H1 (cell line): ENCODE results near the gene RAB44.

Source experiments
- NRF1 ChIP-seq: IDR thresholded peaks from 2 replicates; pipeline ENCODE4 v1.6.1; 2011; ENCODE audit warnings: mild to moderate bottlenecking, low read depth, low read length, improper control_type of control experiment
- SUZ12 ChIP-seq: fragments of 200-600 bp; sonication (generic); IDR thresholded peaks from 2 replicates; pipeline ENCODE4 v1.6.1; 2012; ENCODE audit warnings: mild to moderate bottlenecking, inconsistent platforms, low read length, moderate library complexity, mixed read lengths
- YY1 ChIP-seq: IDR thresholded peaks from 2 replicates; pipeline ENCODE4 v1.6.1; 2011; ENCODE audit warnings: low read depth, mild to moderate bottlenecking, low read length
- TF ChIP-seq, protein P1 (sequence below), 3 experiments: IDR thresholded peaks; 1 replicate in 2 of 3; 2 replicates in 1 of 3; pipeline versions ENCODE4 v1.5.1 to v1.6.1; 2011; ENCODE audit warnings: low read length in 3 of 3, mild to moderate bottlenecking in 3 of 3, inconsistent platforms in 2 of 3, low read depth in 1 of 3, moderate library complexity in 1 of 3; ENCODE audit not compliant: insufficient read depth in 1 of 3; ENCODE audit errors: control extremely low read depth in 1 of 3
- TF ChIP-seq, protein P2 (sequence below): IDR thresholded peaks from 2 replicates; pipeline ENCODE4 v1.6.1; 2011; ENCODE audit warnings: low read depth, mild to moderate bottlenecking, low read length; ENCODE audit not compliant: insufficient read depth

DNA sequence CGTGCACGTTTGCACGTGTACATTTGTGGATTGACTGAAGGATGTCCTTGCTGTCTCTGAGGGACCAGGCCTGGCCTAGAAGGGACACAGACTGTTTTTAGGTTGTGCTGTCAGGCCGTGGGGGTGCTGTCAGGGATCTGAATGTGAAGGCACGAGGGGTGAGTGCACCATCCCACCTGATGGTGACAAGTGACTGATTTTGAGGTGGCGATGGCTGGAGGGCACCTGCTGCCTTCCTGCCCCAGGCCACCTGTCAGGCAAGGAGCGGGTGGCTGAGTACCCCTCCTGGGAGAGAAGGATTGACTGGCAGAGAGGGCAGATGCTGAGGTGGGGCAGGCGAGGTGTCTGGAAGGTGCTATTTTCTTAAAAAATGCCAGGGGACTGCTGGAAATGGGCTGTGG, 1.2 kb downstream of the RAB44 start:
- TF ChIP-seq, protein P1, sequence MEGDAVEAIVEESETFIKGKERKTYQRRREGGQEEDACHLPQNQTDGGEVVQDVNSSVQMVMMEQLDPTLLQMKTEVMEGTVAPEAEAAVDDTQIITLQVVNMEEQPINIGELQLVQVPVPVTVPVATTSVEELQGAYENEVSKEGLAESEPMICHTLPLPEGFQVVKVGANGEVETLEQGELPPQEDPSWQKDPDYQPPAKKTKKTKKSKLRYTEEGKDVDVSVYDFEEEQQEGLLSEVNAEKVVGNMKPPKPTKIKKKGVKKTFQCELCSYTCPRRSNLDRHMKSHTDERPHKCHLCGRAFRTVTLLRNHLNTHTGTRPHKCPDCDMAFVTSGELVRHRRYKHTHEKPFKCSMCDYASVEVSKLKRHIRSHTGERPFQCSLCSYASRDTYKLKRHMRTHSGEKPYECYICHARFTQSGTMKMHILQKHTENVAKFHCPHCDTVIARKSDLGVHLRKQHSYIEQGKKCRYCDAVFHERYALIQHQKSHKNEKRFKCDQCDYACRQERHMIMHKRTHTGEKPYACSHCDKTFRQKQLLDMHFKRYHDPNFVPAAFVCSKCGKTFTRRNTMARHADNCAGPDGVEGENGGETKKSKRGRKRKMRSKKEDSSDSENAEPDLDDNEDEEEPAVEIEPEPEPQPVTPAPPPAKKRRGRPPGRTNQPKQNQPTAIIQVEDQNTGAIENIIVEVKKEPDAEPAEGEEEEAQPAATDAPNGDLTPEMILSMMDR (IDR thresholded peaks at IDR 0.05; ENCODE audit: control extremely low read depth in 1 of 3, insufficient read depth in 1 of 3, low read depth in 1 of 3, low read length in 3 of 3), result no peak
- TF ChIP-seq YY1 (no peak), SUZ12 (no peak), NRF1 (no peak)
- TF ChIP-seq, protein P2, sequence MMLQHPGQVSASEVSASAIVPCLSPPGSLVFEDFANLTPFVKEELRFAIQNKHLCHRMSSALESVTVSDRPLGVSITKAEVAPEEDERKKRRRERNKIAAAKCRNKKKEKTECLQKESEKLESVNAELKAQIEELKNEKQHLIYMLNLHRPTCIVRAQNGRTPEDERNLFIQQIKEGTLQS, result no peak
